HG02870 (cell line): ENCODE measurements around the gene ALDH8A1.

ENCODE experiments used
- ATAC-seq: cut with Tn5 transposase; IDR thresholded peaks from one replicate; pipeline ENCODE4 v1.9.1; 2021; ENCODE audit warnings: mild to moderate bottlenecking, moderate library complexity; ENCODE audit not compliant: unreplicated experiment

The ALDH8A1 gene

DNA sequence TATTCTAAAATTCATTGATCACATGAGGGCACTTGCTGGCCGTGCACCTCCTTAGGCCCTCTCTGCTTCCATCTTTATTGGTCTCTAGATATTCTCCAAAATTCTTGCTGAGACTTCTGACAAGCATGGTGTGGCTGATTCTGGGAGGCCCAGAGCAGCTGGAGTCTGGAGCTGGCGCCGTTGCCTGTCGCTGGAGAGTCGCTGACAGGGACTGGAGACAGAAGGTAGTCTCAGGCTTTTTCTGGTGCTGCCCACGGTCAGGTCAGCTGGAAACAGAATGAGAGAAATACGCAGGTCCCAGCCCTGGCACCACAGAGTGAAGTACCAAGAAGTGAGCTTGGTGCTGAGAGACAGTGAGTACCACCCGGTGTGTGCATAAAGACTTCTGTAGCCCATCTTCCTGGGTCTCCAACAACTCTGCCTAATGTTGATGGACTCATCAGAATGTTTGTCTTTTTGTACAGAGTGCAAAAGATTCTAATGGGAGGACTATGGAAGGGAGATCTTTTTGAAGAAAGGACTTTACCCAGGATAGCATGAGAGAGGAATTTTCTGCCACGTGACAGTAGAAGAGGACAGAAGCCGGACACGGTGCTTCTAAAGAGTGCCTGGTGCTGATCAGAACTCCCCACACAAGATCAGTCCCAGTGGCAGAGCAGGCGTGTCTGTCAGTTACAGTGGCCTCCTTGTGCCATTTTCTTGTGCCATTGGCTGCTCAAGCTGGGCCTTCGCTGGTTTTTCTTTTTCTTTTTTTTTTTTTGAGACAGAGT lies 1.8 kb upstream of the ALDH8A1 start:
- ATAC-seq: no peak

DNA sequence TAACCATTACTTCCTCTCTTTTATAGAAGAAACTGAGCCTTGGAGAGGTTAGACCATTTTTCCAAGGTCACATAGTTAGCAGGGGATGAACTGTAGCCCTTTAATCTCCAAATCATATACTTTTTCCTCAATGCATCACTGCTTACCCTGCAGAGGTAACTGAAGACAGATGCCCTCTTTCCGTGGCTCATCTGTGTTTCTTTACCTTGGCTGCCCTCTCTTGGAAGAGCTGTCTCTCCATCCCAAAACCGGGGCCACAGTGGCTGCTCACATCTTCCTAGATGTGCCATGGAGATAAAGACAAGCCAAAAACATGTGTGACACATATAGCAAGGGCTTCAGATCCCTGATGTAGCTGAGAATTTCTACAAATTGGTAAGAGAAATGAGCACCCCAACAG lies 581 bp upstream of the ALDH8A1 start:
- ATAC-seq: no peak

GRCh38 chr6:134948691-134949090 lies 1.2 kb downstream of the ALDH8A1 start:
- no peak for ATAC-seq

DNA sequence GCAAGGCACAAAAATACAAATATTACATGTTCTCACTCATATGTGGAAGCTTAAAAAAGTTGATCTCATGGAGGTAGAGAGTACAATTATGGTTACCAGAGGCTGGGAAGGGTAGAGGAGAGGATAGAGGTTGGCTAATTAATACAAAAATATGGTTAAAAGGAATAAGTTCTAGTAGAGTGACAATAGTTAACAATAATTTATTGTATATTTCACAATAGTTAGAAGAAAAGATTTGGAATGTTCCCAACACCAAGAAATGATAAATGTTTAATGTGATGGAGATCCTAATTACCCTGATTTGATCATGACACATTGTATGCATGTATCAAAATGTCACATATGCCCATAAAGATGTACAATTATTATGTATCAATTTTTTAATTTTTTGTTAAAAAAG lies 1.8 kb downstream of the ALDH8A1 start:
- ATAC-seq: no peak

DNA sequence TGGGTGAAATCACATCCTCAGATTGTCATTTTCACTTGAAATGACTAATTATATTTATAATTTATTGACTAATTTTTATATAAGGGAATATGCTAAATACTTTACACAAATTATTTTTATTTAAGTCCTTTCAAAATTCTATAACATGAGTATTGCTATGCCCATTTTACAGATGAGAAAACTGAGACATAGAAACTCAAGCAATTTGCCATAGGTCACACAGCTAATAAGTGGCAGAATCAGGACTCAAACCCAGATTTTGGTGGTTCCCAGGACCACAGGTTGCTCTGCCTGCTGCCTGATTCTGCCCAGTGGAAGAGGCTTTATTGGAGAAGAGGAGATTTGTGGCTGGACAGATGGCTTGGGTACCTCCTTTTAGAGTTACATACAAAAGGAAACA lies 4.9 kb downstream of the ALDH8A1 start:
- no peak for ATAC-seq

DNA sequence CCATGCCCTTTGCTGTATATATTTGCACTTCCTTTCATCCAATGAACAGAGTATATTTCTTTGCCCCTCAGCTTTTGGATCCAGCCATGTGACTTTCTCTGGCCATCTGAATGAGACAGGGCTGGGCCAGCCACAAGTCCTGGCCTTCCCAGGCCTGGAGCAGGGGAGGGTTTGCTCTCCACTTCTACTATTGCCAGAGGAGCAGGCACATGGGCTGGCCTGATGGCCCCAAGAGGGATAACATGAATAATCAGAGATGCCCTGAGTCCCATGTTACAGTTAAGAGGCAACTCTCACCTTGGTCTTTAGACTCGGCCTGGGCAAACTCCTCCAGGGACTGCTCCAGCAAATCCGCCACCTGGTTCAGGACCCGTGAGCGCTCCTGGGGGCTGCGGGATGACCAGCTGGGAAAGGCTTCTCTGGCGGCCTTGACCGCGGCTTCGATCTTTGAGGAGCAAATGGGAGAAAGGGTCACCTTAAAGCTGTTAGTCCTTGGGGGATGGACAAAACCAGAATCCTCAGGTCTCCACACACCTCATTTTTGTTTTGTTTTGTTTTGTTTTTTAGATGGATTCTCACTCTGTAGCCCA lies 6.3 kb downstream of the ALDH8A1 start:
- ATAC-seq: no peak

GRCh38 chr6:134938896-134939295 lies 11.0 kb downstream of the ALDH8A1 start:
- ATAC-seq: no peak

DNA sequence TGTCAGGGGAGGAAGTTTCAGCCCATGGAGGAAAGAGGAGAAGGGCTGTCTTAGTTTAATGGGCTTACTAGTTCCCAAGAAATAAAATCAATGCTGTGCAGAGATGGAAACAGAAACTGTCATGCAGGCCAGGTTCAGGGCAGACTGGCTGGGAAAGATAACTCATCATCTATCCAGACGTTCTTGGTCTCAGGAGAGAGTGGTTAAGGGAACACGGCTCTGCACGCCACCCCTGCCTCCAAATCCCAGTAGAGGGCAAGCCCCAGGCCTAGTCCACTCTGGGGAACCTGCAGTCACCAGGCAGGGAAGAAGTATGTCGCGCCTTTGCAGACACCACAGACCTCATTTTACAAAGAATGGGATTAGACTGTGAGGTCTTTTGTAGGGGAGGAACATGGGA lies 12.5 kb downstream of the ALDH8A1 start:
- ATAC-seq: no peak

DNA sequence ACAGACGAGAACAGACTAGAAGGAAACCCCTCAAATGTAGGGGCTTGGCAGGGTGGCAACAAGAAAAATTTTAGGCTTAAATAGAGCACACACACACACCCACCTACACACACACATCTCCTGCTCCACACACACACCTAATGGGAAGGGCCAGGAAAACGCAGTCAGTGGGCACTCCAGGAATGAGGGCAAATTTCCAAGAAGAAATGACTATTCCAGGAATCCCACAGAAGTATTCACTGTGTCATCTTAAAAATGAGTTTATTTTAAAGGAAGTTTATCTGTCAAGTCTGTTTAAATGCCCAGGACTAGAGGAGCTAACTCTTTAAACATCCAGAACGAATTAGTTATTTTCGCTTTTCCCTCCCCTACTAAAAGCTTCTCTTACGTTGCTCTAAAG lies 13.0 kb downstream of the ALDH8A1 start:
- no peak for ATAC-seq

- ATAC-seq: no peak
Observed at GRCh38 chr6:134936476-134936875, 13.4 kb downstream of the ALDH8A1 start.

DNA sequence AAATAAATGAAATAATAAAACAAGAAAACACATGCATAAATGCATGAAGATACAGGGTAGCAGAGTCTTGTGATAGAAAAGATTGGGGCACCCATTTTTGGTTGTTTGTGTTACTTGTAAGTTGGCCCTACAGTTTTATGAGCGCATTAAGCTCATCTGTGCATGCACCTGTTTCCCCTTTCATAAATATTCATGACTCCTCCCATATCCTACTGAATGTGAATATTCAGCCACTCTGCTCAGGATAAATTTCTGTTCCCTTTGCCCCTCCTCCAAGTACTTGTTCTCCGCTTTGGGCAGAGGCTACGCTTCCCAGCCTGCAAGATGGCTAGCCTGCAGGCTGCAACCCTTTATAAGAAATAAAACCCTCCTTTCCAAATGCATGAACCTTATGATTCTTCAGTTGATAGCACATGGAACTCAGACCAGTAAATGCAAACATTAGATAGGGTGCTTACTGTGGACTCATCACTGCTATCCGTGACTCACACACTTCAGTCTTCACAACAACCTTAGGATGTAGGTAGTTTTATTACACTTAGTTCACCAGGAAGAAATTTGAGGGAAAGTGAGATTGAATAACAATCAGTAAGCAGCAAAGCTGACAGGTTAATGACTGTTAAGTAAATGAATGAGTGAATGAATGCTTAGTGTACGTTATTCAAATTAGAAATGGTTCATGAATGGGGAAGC lies 15.0 kb downstream of the ALDH8A1 start:
- no peak for ATAC-seq

- no peak for ATAC-seq
Observed at GRCh38 chr6:134932535-134933470, 17.1 kb downstream of the ALDH8A1 start.

DNA sequence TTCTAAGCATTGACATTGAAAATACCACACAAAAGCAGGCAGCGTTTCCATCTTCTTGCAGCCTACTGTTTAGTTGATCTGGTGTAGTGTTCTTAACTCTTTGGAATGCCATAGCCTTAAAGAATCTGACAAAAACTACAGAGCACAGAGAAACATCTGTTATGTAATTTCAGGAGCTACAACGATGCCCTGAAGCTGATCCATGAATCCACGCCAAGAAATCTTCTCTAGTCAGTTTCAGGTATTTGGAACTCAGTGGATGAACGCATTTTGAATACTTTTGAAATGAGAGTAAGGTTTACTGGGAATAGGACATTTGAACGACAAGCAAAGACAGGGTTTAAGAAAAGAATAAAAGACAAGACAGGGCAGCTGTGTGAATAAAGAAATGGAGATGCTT lies 17.8 kb downstream of the ALDH8A1 start:
- no peak for ATAC-seq

DNA sequence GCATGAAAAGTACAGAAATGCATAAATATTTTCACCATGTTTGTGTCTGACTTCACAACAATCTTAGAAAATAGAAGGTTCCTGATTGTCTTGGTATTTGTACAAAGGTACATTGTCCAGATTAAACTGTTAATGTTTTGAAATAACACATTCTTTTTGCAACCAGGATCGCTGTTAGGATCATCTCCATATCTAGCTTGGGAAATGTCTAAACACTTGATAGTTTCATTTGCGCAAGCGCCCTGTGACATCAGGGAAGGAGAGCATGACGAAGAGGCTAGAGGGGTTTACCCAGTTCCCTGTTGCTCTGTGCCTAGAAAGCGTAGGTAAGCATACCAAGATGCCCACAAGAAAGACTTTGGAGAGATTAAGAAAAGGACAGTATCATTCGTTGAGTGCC lies 19.4 kb downstream of the ALDH8A1 start:
- ATAC-seq: no peak

GRCh38 chr6:134928151-134928900 lies 21.6 kb downstream of the ALDH8A1 start:
- no peak for ATAC-seq

GRCh38 chr6:134925800-134926199 lies 24.1 kb downstream of the ALDH8A1 start:
- ATAC-seq: no peak

DNA sequence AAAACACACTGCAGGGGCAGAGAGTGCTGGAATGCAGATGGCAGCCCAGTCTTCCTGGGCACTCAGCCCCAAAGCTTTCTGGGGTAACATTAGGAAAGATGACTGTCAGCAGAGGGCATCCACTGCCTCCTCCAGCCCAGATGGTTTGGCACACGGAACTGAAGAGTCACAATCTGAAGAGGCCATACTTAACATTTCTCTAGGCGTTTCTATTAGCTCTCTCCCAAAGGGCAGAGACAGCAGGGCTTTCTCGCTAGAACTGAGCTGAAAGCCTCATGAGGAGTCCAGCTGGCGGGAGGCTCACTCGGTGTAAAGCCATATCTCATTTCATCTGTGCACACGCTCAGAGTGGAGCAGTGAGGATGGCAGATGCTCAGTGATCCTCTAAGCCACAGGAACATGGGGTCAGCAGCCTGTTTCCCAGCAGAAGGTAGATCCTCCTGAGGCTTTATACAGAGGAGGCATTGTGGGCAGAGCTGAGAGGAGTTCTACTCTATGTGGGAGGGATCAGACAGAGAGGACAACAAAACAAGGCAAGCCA lies 28.1 kb downstream of the ALDH8A1 start:
- no peak for ATAC-seq

GRCh38 chr6:134921276-134921675 lies 28.6 kb downstream of the ALDH8A1 start:
- no peak for ATAC-seq

GRCh38 chr6:134920422-134920821 lies 29.5 kb downstream of the ALDH8A1 start:
- no peak for ATAC-seq

DNA sequence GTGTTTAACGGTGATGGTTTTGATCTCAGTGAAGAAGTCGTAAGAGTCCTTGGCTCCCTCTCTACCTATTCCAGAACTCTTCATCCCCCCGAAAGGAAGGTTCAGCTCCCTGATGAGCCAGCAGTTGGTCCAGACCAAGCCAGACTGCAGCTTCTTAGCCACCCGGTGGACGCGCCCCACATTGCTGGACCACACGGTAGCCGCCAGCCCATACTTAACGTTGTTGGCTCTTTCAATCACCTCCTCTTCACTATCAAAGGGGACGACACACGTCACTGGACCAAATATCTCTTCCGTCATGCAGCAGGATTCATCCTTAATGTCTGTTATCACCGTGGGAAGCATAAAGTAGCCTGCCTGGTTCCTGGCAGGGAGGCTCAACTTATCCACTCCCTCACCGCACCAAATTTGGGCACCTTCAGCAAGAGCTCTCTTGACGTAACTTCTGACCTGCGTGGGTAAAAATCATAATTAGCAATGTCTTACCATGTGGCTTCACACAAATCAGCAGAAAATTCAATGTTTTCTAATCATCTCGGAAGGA lies 31.4 kb downstream of the ALDH8A1 start:
- no peak for ATAC-seq
